ENCODE measurements around the gene VAV3.

The VAV3 gene

DNA sequence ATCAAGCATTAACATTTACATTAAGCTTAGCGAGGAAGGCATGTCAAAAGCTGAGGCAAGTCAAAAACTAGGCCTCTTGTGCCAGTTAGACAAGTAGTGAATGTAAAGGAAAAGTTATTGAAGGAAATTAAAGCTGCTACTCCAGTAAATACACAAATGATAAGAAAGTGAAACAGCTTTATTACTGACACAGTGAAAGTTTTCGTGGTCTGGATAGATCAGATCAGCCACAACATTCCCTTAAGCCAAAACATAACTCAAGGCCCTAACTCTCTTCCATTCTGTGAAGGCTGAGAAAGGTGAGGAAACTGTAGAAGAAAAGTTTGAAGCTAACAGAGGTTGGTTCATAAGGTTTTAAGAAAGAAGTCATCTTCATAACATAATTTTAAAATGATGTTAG is 131.9 kb downstream of the VAV3 start:
- no peak overlapping the region for H3K4me3 ChIP-seq (ENCODE audit: low read depth, low read length)
- DNase-seq (ENCODE audit: low read depth): no peak
- TF ChIP-seq, protein P1, sequence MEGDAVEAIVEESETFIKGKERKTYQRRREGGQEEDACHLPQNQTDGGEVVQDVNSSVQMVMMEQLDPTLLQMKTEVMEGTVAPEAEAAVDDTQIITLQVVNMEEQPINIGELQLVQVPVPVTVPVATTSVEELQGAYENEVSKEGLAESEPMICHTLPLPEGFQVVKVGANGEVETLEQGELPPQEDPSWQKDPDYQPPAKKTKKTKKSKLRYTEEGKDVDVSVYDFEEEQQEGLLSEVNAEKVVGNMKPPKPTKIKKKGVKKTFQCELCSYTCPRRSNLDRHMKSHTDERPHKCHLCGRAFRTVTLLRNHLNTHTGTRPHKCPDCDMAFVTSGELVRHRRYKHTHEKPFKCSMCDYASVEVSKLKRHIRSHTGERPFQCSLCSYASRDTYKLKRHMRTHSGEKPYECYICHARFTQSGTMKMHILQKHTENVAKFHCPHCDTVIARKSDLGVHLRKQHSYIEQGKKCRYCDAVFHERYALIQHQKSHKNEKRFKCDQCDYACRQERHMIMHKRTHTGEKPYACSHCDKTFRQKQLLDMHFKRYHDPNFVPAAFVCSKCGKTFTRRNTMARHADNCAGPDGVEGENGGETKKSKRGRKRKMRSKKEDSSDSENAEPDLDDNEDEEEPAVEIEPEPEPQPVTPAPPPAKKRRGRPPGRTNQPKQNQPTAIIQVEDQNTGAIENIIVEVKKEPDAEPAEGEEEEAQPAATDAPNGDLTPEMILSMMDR (IDR thresholded peaks at IDR 0.05; ENCODE audit: low read depth, low read length, missing control alignments): no peak
- in situ Hi-C loops (cut with HindIII; ENCODE audit: low sequenced_read_pairs): no loop called here

DNA sequence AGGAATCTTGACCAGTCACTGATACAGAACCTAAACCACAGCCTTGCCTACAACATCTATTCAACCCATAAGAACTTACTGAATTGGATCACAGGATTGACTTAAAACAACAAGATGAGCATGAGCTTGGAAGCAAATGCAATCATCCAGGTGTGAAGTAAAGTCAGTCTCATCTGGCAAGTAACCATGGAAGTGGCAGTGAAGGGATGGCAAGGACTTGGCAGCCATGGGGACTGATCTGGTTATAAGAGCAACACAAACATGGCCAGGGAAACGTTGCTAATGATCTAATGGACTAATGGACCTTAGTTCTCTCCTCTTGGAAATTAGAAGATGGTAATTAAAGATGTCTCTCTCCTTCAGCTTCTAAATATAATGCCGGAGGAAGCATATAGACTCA is 133.1 kb downstream of the VAV3 start:
- H3K4me3 ChIP-seq (ENCODE audit: low read depth, low read length): no peak overlapping the region
- in situ Hi-C loops (cut with HindIII; ENCODE audit: low sequenced_read_pairs): no loop called here
- TF ChIP-seq, protein P1 (IDR thresholded peaks at IDR 0.05; ENCODE audit: low read depth, low read length, missing control alignments): no peak
- DNase-seq (ENCODE audit: low read depth): no peak

DNA sequence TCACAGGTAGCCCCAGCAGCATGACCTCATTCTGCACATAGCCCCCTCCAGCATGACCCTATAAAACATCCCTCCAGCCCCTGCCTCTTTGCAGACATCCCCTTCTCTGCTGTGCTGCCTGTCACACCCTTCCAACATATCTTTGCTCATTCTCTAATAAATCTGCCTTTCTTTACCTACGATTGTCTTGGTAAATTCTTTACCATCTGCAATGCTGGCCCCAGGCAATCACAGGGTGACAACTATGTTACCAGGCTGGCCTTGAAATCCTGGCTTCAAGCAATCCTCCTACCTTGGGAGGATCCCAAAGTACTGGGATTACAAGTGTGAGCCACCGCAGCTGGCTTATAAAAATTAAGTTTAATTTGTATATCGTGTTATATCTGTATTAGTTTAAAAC is 134.5 kb downstream of the VAV3 start:
- TF ChIP-seq, protein P1 (IDR thresholded peaks at IDR 0.05; ENCODE audit: low read depth, low read length, missing control alignments): no peak
- in situ Hi-C loops (cut with HindIII; ENCODE audit: low sequenced_read_pairs): no loop called here
- no peak overlapping the region for H3K4me3 ChIP-seq (ENCODE audit: low read depth, low read length)
- no peak for DNase-seq (ENCODE audit: low read depth)

DNA sequence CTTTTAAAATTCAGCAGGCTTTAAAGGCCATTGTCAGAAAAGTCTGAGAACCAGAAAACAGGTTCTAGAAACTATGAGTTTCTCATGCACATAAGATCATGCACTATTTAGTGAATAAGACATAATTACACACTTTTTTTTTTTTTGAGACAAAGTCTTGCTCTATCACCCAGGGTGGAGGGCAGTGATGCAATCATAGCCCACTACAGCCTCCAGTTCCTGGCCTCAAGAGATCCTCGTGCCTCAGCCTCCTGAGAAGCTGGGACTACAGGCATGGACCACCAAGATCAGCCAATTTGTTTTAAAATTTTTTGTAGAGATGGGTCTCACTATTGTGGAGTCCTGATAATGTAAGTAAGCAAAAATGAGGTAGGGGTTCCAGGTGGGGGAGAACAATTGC is 134.9 kb downstream of the VAV3 start:
- TF ChIP-seq, protein P1 (IDR thresholded peaks at IDR 0.05; ENCODE audit: low read depth, low read length, missing control alignments): no peak
- in situ Hi-C loops (cut with HindIII; ENCODE audit: low sequenced_read_pairs): no loop called here
- DNase-seq (ENCODE audit: low read depth): no peak
- H3K4me3 ChIP-seq (ENCODE audit: low read depth, low read length): no peak overlapping the region

DNA sequence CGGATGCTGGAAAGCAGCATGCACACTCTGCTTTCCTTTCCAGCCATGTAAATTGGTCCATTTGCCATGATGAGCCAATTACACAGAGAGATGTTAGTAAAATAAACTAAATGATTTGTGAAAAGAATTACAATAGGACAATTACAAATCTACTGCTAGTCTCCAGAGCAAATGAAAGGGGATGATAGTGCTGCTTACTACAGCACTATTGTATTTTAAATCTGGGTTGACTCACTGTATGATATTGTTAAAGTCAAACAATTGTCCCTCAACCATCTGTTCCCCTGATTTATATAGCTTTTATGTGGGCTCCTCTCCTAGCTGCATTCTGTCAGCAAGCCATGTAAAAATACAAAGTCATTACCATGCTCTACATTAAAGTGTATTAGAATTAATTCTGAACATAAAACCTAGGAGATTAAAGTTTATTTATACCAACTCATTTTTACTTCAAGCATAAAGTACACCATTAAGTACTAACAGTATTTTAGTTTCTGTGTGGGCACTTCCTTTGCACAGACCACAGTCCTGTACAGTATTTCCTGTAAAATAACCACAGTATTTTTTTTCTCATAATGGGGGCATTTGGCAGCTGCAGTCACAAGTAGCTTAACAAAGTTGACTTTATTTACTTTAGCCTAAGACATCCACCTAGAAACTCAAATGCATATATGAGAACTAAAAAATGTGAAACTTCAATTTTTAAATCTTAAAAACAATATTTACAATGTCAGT is 135.8 kb downstream of the VAV3 start:
- in situ Hi-C loops (cut with HindIII; ENCODE audit: low sequenced_read_pairs): no loop called here
- DNase-seq (ENCODE audit: low read depth): peak; percentile 27
- no peak overlapping the region for H3K4me3 ChIP-seq (ENCODE audit: low read depth, low read length)
- TF ChIP-seq, protein P1 (IDR thresholded peaks at IDR 0.05; ENCODE audit: low read depth, low read length, missing control alignments): no peak

DNA sequence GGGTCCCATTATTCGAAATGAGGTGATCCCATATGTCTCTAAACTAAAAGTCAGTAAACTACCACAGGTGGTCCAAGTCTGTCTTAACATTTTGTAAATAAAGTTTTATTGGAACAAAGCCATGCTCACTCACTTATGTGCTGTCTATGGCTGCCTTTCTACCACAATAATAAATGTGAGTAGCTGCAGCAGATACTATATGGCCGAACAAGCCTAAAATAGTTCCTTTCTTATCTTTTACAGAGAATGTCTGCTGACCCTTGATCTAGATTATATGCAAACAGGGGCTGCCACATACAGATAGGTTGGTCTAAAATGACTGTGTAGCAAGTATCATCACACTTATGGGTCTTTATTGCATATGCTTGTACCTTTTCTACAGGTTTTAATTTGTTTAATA is 140.0 kb downstream of the VAV3 start:
- no peak for DNase-seq (ENCODE audit: low read depth)
- TF ChIP-seq, protein P1 (IDR thresholded peaks at IDR 0.05; ENCODE audit: low read depth, low read length, missing control alignments): no peak
- no peak overlapping the region for H3K4me3 ChIP-seq (ENCODE audit: low read depth, low read length)
- in situ Hi-C loops (cut with HindIII; ENCODE audit: low sequenced_read_pairs): no loop called here
